Liver (tissue), 9 donors: ENCODE results near the gene ADAMTS1. TPM values are rescaled to one million over a fixed set of nuclear protein-coding genes. Genes with fewer than 3 reads are reported as not detected.

Source experiments
- DNase-seq: peaks from one replicate; pipeline ENCODE4 v3.0.0-alpha.2; 2017; ENCODE audit warnings: low spot score
- H3K27ac ChIP-seq, 2 donors: one replicate each; pipeline ENCODE4 v1.7.0; 2013; ENCODE audit warnings: inconsistent platforms in 2 of 2, low read length in 2 of 2, control low read depth in 1 of 2, low read depth in 1 of 2, mild to moderate bottlenecking in 1 of 2
- H3K27me3 ChIP-seq, 4 donors: one replicate each; pipeline versions ENCODE4 v1.6.1 to v1.7.0; 2013; ENCODE audit warnings: low read length in 3 of 4, inconsistent platforms in 1 of 4, mild to moderate bottlenecking in 1 of 4, moderate library complexity in 1 of 4; ENCODE audit not compliant: control insufficient read depth in 4 of 4, insufficient read depth in 4 of 4
- H3K36me3 ChIP-seq, 4 donors: one replicate each; pipeline versions ENCODE4 v1.6.1 to v1.7.0; 2013; ENCODE audit warnings: low read length in 3 of 4, mild to moderate bottlenecking in 3 of 4, low read depth in 1 of 4, moderate library complexity in 1 of 4; ENCODE audit not compliant: control insufficient read depth in 4 of 4, insufficient read depth in 3 of 4
- H3K4me1 ChIP-seq, 4 donors: one replicate each; pipeline versions ENCODE4 v1.6.1 to v1.7.0; 2013; ENCODE audit warnings: low read length in 3 of 4, mild to moderate bottlenecking in 3 of 4, moderate library complexity in 1 of 4; ENCODE audit not compliant: control insufficient read depth in 4 of 4, insufficient read depth in 4 of 4
- H3K4me3 ChIP-seq, 3 donors: one replicate each; pipeline versions ENCODE4 v1.6.1 to v1.7.0; 2013; ENCODE audit warnings: low read length in 3 of 3, control low read depth in 1 of 3, low read depth in 1 of 3, mild to moderate bottlenecking in 1 of 3
- H3K9ac ChIP-seq, 2 donors: one replicate each; pipeline ENCODE4 v1.7.0; 2013; ENCODE audit warnings: low read length in 2 of 2, mild to moderate bottlenecking in 2 of 2, moderate library complexity in 2 of 2, control low read depth in 1 of 2, low read depth in 1 of 2
- H3K9me3 ChIP-seq, 4 donors: one replicate each; pipeline versions ENCODE4 v1.6.1 to v1.7.0; 2013; ENCODE audit warnings: low read length in 3 of 4; ENCODE audit not compliant: control insufficient read depth in 4 of 4
- EGR1 ChIP-seq, 2 donors: IDR thresholded peaks; 2 replicates each; pipeline ENCODE4 v1.6.1; 2016 to 2018; ENCODE audit warnings: antibody characterized with exemption in 2 of 2, low read depth in 2 of 2
- FOXA1 ChIP-seq: IDR thresholded peaks from 2 replicates; pipeline ENCODE4 v1.6.1; 2016; ENCODE audit warnings: antibody characterized with exemption
- FOXA2 ChIP-seq: IDR thresholded peaks from 2 replicates; pipeline ENCODE4 v1.6.1; 2016; ENCODE audit warnings: antibody characterized with exemption
- GABPA ChIP-seq, 2 donors: IDR thresholded peaks in 1 of 2; conservative IDR thresholded peaks in 1 of 2; 2 replicates each; pipeline ENCODE4 v1.6.1; 2016; ENCODE audit warnings: antibody characterized with exemption in 2 of 2, mild to moderate bottlenecking in 1 of 2, moderate library complexity in 1 of 2
- HNF4A ChIP-seq, 2 donors: conservative IDR thresholded peaks; 2 replicates each; pipeline ENCODE4 v1.6.1; 2016; ENCODE audit warnings: antibody characterized with exemption in 2 of 2, mild to moderate bottlenecking in 2 of 2
- HNF4G ChIP-seq: IDR thresholded peaks from 2 replicates; pipeline ENCODE4 v1.6.1; 2016; ENCODE audit warnings: antibody characterized with exemption
- JUND ChIP-seq, 2 donors: IDR thresholded peaks; 2 replicates each; pipeline ENCODE4 v1.6.1; 2016; ENCODE audit warnings: antibody characterized with exemption in 2 of 2
- NR2F2 ChIP-seq: IDR thresholded peaks from 2 replicates; pipeline ENCODE4 v1.6.1; 2016; ENCODE audit warnings: antibody characterized with exemption
- RAD21 ChIP-seq, 2 donors: IDR thresholded peaks; 2 replicates each; pipeline ENCODE4 v1.6.1; 2016; ENCODE audit warnings: antibody characterized with exemption in 2 of 2, mild to moderate bottlenecking in 2 of 2
- RXRA ChIP-seq, 2 donors: IDR thresholded peaks; 2 replicates each; pipeline ENCODE4 v1.6.1; 2017 to 2018; ENCODE audit warnings: antibody characterized with exemption in 2 of 2, mild to moderate bottlenecking in 1 of 2
- SP1 ChIP-seq: IDR thresholded peaks from 2 replicates; pipeline ENCODE4 v1.6.1; 2018; ENCODE audit warnings: antibody characterized with exemption, mild to moderate bottlenecking
- TAF1 ChIP-seq: conservative IDR thresholded peaks from 2 replicates; pipeline ENCODE4 v1.6.1; 2016; ENCODE audit warnings: antibody characterized with exemption, mild to moderate bottlenecking
- YY1 ChIP-seq: IDR thresholded peaks from 2 replicates; pipeline ENCODE4 v1.6.1; 2016; ENCODE audit warnings: antibody characterized with exemption, mild to moderate bottlenecking
- WGBS: extraction: QIAGEN DNeasy Blood & Tissue Kit; methylation state at CpG from one replicate; pipeline ENCODE4 v1.1.7; 2013; 5-methylcytosine and 5-hydroxymethylcytosine counted together
- polyA plus RNA-seq, 2 donors: library from polyadenylated mRNA; stranded (reverse) in 1 of 2; unstranded in 1 of 2; fragments of 200-250 nt in 1 of 2; fragments of >200 nt in 1 of 2; fragmentation: Nextera tagmentation in 1 of 2; extraction: Ambion mirVana in 1 of 2; gene quantifications; one replicate each; pipeline versions ENCODE4 v1.2.1 to v1.2.3, GENCODE V29; 2013 to 2015
- total RNA-seq, 2 donors: library from RNA; depleted of rRNA; stranded (reverse); fragments of >200 nt; gene quantifications; one replicate each; pipeline ENCODE4 v1.2.3, GENCODE V29; 2014
- TF ChIP-seq, protein P1 (sequence below): fragments of 150-350 bp; IDR thresholded peaks from 2 replicates; pipeline ENCODE4 v1.5.1; 2017; ENCODE audit warnings: improper control_type of control experiment, low read depth, low read length; ENCODE audit not compliant: missing input control
- TF ChIP-seq, protein P2 (sequence below): IDR thresholded peaks from 2 replicates; pipeline ENCODE4 v1.6.1; 2016; ENCODE audit warnings: antibody characterized with exemption
- TF ChIP-seq, protein P3 (sequence below): IDR thresholded peaks from 2 replicates; pipeline ENCODE4 v1.6.1; 2016; ENCODE audit warnings: antibody characterized with exemption
- TF ChIP-seq, protein P4 (sequence below): IDR thresholded peaks from 2 replicates; pipeline ENCODE4 v1.6.1; 2016; ENCODE audit warnings: antibody characterized with exemption, mild to moderate bottlenecking
- donor health status: healthy.
- donor health status: healthy.
- donor health status: healthy.
- donor health status: healthy.
- donor health status: healthy.

The ADAMTS1 gene
- total and polyA plus RNA-seq, 4 donors: 3.3 to 23.1 (median 10.7) TPM

DNA sequence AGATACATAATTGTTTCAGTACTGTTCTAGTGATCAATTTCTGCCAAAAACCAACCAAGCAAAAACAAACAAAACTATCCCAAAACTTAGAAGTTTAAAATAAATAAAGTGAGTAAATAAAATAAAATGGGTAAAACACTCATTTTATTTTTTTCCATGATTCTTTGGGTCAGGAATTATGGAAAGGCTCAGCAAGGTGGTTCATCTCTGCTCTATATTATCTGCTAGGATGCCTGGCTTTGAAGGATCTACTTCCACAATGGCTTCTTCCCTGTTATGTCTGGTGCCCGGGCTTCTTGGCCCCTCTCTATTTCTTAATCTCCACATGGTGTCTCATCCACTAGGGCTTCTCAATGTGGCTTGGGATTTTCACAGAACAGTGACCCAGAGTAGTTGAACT, 29.1 kb upstream of the ADAMTS1 start:
- 86% methylated on average over 1 of the region's 1 CpG for WGBS
- Histone ChIP-seq H3K4me1 (no peaks in the 10 kb centered on the region), H3K4me3 (no peak overlapping the region), H3K9me3 (peaks cover 0 to 4% (median under 1%) of the 10 kb centered on the region in 4 donors), H3K27ac (no peak overlapping the region), H3K27me3 (no peaks in the 10 kb centered on the region), H3K36me3 (no peaks in the 10 kb centered on the region), H3K9ac (no peak overlapping the region)
- TF ChIP-seq HNF4A (conservative IDR thresholded peaks at IDR 0.05) (no peak), EGR1 (IDR thresholded peaks at IDR 0.05; ENCODE audit: low read depth in 2 of 2) (no peak), RAD21 (IDR thresholded peaks at IDR 0.05) (no peak), GABPA (IDR thresholded peaks at IDR 0.05 in 1 of 2, conservative IDR thresholded peaks at IDR 0.05 in 1 of 2) (no peak), TAF1 (no peak), YY1 (no peak), HNF4G (no peak), FOXA1 (no peak), NR2F2 (no peak), SP1 (no peak), RXRA (IDR thresholded peaks at IDR 0.05) (no peak)
- TF ChIP-seq, protein P1, sequence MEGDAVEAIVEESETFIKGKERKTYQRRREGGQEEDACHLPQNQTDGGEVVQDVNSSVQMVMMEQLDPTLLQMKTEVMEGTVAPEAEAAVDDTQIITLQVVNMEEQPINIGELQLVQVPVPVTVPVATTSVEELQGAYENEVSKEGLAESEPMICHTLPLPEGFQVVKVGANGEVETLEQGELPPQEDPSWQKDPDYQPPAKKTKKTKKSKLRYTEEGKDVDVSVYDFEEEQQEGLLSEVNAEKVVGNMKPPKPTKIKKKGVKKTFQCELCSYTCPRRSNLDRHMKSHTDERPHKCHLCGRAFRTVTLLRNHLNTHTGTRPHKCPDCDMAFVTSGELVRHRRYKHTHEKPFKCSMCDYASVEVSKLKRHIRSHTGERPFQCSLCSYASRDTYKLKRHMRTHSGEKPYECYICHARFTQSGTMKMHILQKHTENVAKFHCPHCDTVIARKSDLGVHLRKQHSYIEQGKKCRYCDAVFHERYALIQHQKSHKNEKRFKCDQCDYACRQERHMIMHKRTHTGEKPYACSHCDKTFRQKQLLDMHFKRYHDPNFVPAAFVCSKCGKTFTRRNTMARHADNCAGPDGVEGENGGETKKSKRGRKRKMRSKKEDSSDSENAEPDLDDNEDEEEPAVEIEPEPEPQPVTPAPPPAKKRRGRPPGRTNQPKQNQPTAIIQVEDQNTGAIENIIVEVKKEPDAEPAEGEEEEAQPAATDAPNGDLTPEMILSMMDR: no peak
- TF ChIP-seq, protein P2, sequence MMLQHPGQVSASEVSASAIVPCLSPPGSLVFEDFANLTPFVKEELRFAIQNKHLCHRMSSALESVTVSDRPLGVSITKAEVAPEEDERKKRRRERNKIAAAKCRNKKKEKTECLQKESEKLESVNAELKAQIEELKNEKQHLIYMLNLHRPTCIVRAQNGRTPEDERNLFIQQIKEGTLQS: no peak
- TF ChIP-seq, protein P3, sequence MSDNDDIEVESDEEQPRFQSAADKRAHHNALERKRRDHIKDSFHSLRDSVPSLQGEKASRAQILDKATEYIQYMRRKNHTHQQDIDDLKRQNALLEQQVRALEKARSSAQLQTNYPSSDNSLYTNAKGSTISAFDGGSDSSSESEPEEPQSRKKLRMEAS: no peak
- TF ChIP-seq, protein P4, sequence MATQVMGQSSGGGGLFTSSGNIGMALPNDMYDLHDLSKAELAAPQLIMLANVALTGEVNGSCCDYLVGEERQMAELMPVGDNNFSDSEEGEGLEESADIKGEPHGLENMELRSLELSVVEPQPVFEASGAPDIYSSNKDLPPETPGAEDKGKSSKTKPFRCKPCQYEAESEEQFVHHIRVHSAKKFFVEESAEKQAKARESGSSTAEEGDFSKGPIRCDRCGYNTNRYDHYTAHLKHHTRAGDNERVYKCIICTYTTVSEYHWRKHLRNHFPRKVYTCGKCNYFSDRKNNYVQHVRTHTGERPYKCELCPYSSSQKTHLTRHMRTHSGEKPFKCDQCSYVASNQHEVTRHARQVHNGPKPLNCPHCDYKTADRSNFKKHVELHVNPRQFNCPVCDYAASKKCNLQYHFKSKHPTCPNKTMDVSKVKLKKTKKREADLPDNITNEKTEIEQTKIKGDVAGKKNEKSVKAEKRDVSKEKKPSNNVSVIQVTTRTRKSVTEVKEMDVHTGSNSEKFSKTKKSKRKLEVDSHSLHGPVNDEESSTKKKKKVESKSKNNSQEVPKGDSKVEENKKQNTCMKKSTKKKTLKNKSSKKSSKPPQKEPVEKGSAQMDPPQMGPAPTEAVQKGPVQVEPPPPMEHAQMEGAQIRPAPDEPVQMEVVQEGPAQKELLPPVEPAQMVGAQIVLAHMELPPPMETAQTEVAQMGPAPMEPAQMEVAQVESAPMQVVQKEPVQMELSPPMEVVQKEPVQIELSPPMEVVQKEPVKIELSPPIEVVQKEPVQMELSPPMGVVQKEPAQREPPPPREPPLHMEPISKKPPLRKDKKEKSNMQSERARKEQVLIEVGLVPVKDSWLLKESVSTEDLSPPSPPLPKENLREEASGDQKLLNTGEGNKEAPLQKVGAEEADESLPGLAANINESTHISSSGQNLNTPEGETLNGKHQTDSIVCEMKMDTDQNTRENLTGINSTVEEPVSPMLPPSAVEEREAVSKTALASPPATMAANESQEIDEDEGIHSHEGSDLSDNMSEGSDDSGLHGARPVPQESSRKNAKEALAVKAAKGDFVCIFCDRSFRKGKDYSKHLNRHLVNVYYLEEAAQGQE: no peak
- DNase-seq: no peak

DNA sequence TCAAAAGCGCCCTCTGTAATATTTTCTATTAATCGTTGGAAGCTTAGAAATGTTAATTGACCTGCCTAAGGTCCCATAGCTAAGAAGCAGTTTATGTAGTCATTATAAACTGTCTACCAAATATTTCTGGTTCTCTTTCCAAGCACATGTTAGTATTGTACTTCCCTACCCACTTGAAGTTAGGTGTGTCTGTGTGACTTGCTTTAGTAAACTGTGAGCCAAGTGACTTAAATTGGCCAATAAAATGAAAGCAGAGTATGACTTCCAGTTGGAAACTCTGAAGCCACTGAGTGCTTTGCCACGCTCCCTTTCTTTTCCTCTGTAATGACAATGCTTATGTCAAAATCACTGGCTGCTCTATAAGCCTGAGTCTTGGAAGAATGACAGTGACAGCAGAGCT, 20.6 kb upstream of the ADAMTS1 start:
- TF ChIP-seq HNF4G (no peak), FOXA1 (no peak), SP1 (no peak), RAD21 (IDR thresholded peaks at IDR 0.05) (no peak), HNF4A (conservative IDR thresholded peaks at IDR 0.05) (no peak), YY1 (no peak), JUND (IDR thresholded peaks at IDR 0.05) (no peak), TAF1 (no peak), FOXA2 (no peak), GABPA (IDR thresholded peaks at IDR 0.05 in 1 of 2, conservative IDR thresholded peaks at IDR 0.05 in 1 of 2) (no peak)
- TF ChIP-seq, protein P2: no peak
- TF ChIP-seq, protein P1: no peak
- TF ChIP-seq, protein P4: no peak
- no peak overlapping the region for H3K4me3 ChIP-seq
- no peaks in the 10 kb centered on the region for H3K9me3 ChIP-seq
- DNase-seq: no peak
- no peaks in the 10 kb centered on the region for H3K4me1 ChIP-seq
- no peaks in the 10 kb centered on the region for H3K27me3 ChIP-seq
- H3K9ac ChIP-seq: no peak overlapping the region
- WGBS: 90% methylated on average over 3 of the region's 3 CpGs
- no peaks in the 10 kb centered on the region for H3K36me3 ChIP-seq
- no peak overlapping the region for H3K27ac ChIP-seq
